WERI-Rb-1 (cell line): ENCODE data around the gene SERPINB6.
"Not testable (repeated sequence)": the region's sequence is repeated elsewhere in the genome, so short reads cannot be mapped to it uniquely, and the experiment has no call there.

Source experiments
- DNase-seq: peaks from one replicate; pipeline ENCODE4 v3.0.0-alpha.2; 2020
- H3K27ac ChIP-seq: fragments of 250-450 bp; sonication (Bioruptor Pico); 2 replicates; pipeline ENCODE4 v1.5.1; 2020; ENCODE audit warnings: mild to moderate bottlenecking, moderate library complexity
- H3K27me3 ChIP-seq: fragments of 250-450 bp; sonication (Bioruptor Pico); 2 replicates; pipeline ENCODE4 v1.5.1; 2021; ENCODE audit warnings: mild to moderate bottlenecking, low read depth, moderate library complexity; ENCODE audit not compliant: insufficient read depth, severe bottlenecking
- H3K36me3 ChIP-seq: fragments of 250-450 bp; sonication (Bioruptor Pico); 2 replicates; pipeline ENCODE4 v1.5.1; 2020; ENCODE audit warnings: mild to moderate bottlenecking, moderate library complexity
- H3K4me3 ChIP-seq: 2 replicates; pipeline ENCODE4 v1.5.1; 2011; ENCODE audit warnings: low read depth, mild to moderate bottlenecking, control low read depth, low read length
- H3K9me3 ChIP-seq: fragments of 250-450 bp; sonication (Bioruptor Pico); 2 replicates; pipeline ENCODE4 v1.5.1; 2021; ENCODE audit warnings: mild to moderate bottlenecking, moderate library complexity; ENCODE audit not compliant: severe bottlenecking
- CTCF ChIP-seq: IDR thresholded peaks from 2 replicates; pipeline ENCODE4 v1.5.1; 2011; ENCODE audit warnings: low read depth, mild to moderate bottlenecking, control low read depth, inconsistent platforms, low read length

The SERPINB6 gene

GRCh38 chr6:2976571-2977085 is 5.3 kb upstream of the SERPINB6 start:
- H3K4me3 ChIP-seq = no peak overlapping the region
- H3K27ac ChIP-seq = no peak overlapping the region
- DNase-seq = no peak
- H3K9me3 ChIP-seq = peaks cover 3% of the 10 kb centered on the region
- H3K27me3 ChIP-seq = no peaks in the 10 kb centered on the region
- no peaks in the 10 kb centered on the region for H3K36me3 ChIP-seq
- TF ChIP-seq CTCF = no peak

GRCh38 chr6:2976060-2976459 is 4.7 kb upstream of the SERPINB6 start:
- Histone ChIP-seq H3K36me3 (no peaks in the 10 kb centered on the region), H3K9me3 (peaks cover 3% of the 10 kb centered on the region), H3K4me3 (no peak overlapping the region), H3K27me3 (no peaks in the 10 kb centered on the region), H3K27ac (no peak overlapping the region)
- no peak for TF ChIP-seq CTCF
- DNase-seq = no peak

- H3K4me3 ChIP-seq = no peak overlapping the region
- no peak for TF ChIP-seq CTCF
- no peaks in the 10 kb centered on the region for H3K36me3 ChIP-seq
- H3K27me3 ChIP-seq = no peaks in the 10 kb centered on the region
- peaks cover 3% of the 10 kb centered on the region for H3K9me3 ChIP-seq
- no peak overlapping the region for H3K27ac ChIP-seq
- DNase-seq = no peak
These were observed 2.3 kb upstream of the SERPINB6 start for GRCh38 chr6:2973676-2974075.

- not testable (repeated sequence) for H3K27me3 ChIP-seq, DNase-seq, H3K36me3 ChIP-seq, H3K27ac ChIP-seq, H3K4me3 ChIP-seq, H3K9me3 ChIP-seq
These were observed 1.8 kb upstream of the SERPINB6 start for GRCh38 chr6:2973180-2973579.

- not testable (repeated sequence) for DNase-seq, H3K27ac ChIP-seq, H3K9me3 ChIP-seq, H3K27me3 ChIP-seq, H3K36me3 ChIP-seq, H3K4me3 ChIP-seq
These were observed 1.3 kb upstream of the SERPINB6 start for GRCh38 chr6:2972685-2973084.

GRCh38 chr6:2972219-2972487 is 786 bp upstream of the SERPINB6 start:
- not testable (repeated sequence) for H3K27me3 ChIP-seq, H3K27ac ChIP-seq, H3K36me3 ChIP-seq, H3K9me3 ChIP-seq, DNase-seq
- H3K4me3 ChIP-seq = peak overlapping the region; percentile 76

GRCh38 chr6:2970753-2971419 is 481 bp downstream of the SERPINB6 start:
- Histone ChIP-seq H3K4me3 (peak overlapping the region; percentile 76), H3K27me3 (no peaks in the 10 kb centered on the region), H3K27ac (peak overlapping the region; percentile 71), H3K9me3 (peaks cover 3% of the 10 kb centered on the region), H3K36me3 (no peaks in the 10 kb centered on the region)
- DNase-seq = peak; percentile 76
- TF ChIP-seq CTCF = no peak
